ENCODE data around the gene PDE9A.
A peak's percentile ranks its signal among the peaks of the same experiment; 100 is the strongest.

PDE9A gene

DNA sequence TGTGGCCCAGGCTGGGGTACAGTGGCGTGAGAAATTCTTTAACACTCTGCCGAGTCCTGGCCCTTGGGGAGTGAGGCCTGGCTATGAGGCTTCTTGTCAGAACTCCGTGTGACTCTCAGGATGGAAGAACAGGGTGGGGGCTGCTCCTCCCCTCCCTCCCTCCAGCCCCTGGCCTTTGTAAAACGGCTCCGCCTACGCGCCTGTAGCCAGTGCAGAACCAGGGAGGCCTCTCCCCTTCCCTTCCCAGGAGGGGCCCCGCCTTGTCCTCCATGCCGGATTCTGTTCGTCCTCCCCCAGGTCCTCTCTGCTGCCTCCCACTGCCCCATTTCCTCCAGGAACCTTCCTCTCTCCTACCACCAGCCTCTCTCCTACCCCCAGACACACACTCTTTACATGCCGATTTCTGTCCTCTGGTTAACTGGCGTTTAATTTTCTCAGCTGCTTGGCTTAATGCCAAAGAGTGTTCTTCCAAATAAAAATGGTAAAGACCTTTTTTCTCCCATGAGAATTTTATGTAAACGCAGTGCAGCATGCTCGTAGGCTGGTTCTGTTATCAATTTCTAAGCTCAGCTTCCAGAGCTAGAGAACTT, 21.0 kb downstream of the PDE9A start:
- DNase-seq = no peak

DNA sequence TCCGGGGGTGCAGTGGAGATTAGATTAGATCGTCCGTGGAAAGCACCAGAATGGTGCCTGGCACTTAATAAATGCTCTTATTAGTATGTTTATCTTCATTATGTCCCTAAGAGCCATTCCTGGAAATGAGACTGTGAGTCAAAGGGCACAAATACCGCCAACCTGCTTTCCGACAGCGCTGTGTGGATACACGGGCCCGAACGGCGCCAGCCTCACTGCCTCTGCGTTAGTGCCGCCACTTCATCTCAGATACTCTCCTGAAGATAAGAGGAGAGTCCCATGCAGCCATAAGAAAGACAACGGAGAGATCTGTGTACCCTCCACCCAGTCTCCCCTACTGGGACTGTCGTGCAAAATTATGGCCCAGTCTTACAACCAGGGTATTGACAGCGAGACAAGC, 22.0 kb downstream of the PDE9A start:
- DNase-seq = no peak

DNA sequence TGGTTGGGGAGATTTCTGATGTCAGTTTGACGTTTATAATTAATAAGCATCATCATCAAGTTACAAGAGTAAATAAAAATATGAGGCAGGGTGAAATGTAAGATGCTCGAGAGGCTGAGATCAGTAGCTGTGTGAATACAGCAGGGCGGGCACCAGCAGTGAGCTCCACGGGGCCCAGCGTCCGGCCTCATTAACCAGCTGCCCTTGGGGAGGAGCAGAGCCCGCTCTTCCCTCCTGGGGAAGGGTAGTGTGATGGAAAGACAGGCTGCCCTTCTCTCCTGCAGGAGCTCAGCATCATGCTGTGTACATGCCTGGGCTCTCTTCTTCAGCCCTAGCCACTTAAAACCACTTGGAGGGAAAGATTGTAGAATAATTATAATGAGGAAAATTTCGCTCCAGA, 23.4 kb downstream of the PDE9A start:
- DNase-seq = no peak

DNA sequence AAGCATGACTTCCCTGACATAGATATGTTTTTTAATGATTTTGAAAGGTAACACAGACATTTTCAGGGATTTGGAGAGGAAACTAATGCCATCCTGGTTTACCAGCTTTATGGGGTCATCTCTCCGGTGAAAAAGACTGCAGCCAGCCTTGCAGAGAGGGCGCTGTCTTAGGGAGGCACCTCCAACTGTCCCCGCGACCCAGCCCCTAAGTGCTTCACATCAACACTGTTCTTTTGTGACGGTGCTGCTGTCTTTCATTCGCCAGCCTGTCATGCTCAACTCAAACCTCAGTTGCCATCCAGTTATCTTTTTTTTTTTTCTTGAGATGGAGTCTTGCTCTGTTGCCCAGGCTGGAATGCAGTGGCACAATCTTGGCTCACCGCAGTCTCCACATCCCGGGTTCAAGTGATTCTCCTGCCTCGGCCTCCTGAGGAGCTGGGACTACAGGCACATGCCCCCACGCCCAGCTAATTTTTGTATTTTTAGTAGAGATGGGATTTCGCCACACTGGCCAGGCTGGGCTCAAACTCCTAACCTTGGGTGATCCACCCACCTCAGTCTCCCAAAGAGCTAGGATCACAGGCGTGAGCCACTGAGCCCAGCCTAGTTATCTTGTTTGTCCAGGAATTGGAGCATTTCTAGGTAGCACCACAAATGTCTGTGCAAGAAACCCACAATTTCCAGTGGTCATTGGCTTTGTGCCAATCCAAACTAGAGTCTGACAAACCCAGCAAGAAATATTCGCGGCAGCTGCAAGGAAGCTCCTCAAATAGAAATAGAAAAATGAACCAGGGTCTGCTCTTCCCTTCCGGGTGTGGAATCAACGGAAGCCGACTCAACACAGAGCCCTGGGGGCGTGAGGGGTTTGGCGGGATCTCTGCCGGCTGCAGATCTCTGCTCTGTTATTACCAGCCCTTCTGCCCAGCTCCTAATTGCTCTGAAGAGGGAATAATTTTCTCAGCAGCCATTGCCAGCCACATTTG, 24.2 kb downstream of the PDE9A start:
- DNase-seq = no peak

DNA sequence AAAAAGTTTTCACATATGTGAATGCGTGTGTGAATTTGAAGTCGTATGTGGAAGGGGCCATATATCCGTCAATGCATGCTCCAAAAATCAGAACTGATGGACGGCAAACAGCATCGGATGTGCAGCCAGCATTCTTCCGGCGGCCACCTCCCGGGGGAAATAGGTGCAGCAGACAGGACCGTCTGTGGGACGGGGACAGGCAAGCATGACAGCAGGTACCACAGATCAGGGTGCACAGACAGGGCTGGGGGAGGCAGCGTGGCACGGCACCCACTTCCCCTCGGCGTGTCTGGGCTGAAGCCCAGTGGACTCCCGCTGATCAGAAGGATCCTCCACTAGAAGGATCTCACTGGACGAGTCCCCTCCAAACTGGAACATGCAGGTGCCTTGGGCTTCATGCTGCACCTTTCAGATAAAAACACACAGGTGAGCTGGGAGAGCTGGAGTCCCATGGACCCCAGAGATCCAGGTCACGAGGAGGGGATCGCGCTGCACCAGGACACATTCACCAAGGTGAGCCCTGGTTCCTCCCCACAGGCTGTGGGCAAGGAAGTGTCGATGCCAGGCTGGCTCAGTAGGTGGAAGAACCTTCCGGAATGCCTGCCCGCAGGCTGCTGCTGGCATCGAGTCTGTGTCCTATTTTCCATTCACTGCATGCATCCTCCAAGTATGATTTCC, 25.3 kb downstream of the PDE9A start:
- no peak for DNase-seq

DNA sequence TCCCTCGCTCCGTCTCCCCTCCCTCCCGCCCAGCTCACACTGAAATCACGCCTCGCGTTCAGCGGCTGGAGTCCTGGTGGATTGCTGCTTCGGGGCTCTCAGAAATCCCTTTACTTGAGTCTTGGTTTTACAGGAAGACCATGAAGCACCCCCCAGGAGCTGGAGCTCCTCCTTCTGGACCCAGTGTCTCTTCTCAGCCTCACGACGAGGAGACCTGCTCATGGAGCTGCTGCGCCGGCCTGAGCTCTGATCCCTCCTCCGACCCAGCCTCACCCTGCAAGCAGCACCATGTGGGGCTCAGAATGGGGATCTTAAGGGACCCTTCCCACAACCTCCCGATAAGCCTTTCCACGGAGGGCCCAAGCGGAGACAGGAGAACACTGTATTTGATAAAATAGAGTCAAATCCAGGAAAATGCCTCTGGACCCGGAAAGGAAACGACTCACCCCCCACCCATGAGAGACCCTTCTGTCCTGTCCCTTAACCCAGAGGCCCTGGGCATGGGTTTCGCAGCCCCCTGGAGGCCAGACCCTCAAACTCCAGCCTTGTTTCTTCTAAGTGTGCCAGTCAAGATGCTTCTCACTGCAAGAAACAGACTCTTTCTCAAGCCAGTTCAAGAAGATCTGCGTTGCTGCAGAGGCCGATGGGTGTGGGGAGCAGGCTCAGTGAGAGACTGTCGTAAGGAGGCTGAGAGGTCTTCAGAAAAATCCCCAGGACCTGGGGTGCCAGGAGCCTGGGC, 26.1 kb downstream of the PDE9A start:
- no peak for DNase-seq

DNA sequence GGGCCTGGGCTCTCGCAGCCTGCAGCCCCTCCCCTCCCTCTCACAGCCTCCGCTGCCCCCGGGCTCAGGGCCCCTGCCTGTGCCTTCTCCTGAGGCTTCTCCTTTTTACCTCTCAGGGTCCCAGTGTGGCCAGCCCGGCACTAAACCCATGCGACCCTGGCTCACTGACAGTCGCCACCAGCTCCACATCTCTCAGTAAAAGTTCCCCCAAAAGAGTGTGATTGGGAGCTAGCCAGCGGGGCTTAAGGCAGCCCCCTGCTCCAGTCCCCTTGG, 26.6 kb downstream of the PDE9A start:
- no peak for DNase-seq

DNA sequence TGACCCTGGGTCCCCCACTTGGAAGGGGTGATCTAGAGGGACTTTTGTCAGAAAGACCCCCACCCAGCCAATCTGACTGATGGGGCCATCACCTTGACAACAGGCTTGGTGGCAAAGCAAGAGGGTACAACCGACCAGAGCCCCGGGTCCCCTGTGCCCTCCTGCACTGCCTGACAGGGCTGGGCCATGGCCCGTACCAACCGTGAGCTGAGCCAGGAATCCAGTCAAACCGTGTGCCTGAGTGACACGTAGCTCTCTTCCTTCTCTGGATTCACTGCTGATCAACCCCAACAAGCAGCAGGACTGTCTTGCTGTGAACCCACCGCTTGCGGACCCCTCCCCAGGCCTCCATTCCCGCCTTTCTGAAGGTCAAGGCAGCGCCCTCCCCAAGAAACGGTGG, 27.0 kb downstream of the PDE9A start:
- no peak for DNase-seq

DNA sequence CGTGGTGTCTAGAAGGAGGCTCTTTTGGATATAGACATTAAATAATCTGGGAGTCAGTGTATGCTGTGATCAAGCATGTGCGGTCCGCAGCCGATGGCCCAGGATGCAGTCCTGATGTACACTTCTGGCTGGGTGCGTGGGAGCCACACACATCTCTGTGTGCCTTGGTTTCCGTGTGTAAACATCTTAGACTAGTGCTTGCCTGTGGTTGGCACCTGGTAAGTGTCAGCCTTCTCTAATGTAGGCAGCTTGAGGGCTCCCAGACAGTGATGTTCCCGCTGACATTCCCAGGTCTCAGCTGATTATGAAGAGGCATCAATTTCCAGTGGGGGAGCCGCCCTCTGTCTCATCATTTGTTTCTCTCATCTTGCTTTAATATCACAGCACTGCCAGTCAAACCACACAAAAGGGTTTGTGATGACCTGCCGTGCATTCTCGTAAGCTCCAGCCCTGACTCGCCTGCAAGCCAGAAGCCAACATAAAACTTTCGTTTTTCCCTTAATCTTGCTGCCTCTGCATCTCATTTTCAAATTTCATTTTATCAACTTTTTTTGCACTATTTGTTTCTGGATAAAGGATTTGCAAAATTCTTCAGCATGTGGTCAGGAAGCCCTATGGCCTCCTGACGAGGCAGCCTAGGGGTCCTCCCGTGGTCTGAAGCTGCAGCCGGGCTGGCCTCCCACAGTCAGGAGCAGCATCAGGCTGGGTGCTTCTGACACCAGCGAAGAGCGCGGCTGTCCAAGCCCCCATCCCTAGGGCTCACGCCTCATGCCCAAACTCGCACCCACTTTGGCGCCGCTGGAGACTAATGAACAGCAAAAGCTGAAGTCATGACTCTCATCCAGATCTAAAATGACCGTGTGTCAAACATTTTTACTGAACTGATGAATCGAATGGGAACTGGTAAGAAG, 28.1 kb downstream of the PDE9A start:
- no peak for DNase-seq

DNA sequence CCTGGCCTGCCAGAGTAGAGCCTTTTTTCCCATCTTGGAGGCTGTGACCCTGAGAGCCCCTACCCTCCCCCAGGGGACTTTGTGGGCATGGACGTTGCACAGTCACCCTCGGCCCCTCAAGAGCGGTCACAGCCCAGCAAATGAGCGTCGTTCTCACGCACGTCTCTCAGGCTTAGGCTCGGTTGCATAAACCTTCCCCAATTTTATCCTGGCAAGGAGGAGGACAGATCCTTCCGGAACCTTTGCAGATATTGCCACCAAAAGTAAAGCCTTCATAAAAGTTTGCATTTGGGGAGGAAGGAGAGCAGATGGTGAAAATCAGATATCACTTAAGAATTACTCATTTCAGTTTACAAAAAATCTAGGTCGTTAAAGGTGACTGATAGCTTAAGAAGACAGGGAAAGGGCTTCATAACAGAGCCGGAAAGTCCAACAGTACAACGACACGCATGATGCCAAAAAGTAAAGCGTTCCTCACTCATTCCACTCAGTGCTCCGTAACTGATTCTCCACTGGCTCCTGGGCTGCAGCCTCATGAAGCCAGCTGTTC, 29.3 kb downstream of the PDE9A start:
- no peak for DNase-seq

DNA sequence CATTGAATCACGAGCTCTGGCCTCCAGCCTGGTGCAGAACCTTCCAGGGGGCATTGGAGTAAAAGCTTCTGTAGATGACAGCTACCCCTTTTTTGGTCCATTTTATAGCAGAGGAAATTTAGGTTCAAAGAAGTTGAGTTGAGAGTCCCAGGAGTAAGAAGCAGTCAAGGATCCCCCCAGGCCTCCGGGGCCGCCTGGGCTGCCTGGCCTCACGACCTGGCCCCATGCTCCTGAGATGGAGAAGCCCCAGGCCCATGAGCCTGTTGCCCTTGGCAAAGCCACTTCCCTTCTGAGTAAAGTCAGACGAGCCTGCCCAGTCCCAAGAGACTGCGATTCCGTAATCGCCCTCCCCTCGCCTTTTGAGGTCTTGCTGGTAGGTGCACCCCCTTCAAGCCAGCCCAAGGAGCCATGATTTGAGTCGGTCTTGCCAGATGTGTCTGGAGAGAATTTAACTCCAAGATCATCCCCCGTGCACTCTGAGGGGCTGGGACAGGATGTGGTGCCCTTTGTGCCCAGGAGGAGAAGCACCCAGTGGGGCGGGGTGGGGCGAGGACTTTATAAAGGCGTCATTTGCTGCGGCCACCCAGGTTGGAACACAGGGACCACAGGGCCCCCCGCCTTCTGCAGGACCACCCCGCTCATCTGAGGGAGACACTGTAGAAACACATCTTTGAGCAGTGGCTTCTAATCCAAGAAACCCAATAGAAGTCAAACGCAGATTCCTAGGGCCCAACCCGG, 30.1 kb downstream of the PDE9A start:
- DNase-seq = no peak

DNA sequence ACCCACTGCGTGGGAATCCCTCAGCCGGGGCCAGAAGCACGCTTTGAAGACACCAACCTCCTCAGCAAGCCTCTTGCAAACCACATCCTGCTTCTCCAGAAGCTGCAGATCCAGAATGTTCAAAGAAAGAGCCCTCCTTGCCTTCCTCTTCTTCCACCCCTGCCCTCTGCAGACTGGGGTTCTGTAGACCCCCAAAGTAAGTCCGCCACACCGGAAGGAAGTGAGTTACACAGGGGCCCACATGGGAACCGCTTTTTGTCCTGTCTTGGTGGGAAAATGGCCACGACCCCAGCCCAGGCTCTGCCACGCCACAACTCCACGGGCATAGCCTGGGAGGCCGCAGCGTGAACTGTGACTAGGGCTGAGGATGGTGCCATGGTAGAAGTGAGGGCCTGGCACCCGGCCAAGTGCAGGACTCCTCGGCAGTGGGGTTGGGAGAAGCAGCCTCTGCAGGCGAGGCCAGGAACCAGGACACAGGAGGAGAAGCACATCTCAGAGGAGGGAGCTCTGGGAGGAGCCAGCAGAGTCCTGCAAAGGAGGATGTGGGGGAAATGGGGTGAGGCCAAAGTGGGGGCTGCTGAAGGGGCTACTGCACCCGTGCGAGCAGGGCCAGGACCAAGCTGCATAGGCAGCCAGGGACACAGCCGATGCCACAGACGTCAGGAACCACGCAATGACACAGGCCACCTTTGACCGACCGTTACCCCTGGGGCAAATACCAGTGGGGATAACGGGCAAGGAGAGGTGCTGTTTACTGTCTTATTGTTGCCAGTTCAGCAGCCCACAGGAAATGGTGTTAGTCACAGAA, 30.9 kb downstream of the PDE9A start:
- DNase-seq = peak; percentile 34 to 36

DNA sequence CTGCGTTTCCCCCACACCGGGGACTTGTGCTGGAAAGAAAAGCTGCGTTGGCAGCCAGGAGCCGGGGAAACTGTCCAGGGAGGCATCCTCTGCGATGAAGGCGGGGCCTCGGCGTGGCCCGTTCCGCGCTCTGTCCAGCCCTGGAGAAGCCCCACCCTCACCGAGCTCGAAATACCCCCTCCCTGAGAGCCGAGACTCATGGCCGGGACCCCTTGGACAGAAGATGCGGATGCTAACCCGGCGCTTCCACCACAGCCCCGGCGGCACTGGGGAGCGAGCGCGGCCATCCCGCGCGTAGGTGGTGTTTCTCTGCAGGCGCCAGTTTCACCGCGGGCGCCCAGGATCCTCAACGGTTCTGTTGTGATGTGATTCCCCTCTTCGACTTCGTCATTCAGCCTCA, 31.6 kb downstream of the PDE9A start:
- DNase-seq = no peak

DNA sequence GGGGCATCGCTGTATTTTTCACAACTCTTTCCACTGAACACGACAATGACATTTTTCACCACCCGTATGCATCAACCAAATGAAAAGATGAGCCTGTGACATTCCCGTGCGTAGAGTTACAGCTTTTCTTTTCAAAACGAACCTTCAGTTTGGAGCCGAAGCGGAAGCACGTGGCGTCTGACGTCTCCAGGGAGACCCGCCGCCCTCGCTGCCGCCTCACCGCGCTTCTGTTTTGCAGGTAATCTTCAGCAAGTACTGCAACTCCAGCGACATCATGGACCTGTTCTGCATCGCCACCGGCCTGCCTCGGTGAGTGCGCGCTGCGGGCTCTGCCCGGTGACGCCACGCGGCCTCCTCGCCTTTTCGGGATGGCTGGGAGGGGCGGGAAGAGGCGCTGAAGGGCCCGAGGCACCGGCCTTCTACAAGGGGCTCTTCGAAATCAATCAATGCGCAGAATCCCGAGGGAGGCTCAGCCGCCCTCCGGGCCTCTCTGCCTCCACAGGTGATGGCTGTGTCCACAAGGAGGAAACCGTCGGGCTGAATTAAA, 32.6 kb downstream of the PDE9A start:
- DNase-seq = no peak

DNA sequence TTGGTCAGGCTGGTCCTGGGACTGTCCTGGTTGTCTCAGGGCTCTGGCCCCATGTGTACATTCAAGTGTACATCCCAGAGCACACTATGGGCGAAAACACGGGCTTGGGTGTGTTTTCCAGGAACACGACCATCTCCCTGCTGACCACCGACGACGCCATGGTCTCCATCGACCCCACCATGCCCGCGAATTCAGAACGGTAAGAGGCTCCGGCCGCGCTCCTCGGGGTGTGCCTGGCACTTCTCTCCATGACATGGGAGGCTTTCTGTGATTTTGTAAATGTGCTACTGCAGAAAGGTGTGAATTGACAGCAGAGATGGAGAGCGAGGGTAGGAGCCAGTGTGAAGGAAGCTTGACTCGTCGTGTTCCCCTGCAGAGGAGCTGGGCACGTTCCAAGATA, 34.4 kb downstream of the PDE9A start:
- DNase-seq = no peak

DNA sequence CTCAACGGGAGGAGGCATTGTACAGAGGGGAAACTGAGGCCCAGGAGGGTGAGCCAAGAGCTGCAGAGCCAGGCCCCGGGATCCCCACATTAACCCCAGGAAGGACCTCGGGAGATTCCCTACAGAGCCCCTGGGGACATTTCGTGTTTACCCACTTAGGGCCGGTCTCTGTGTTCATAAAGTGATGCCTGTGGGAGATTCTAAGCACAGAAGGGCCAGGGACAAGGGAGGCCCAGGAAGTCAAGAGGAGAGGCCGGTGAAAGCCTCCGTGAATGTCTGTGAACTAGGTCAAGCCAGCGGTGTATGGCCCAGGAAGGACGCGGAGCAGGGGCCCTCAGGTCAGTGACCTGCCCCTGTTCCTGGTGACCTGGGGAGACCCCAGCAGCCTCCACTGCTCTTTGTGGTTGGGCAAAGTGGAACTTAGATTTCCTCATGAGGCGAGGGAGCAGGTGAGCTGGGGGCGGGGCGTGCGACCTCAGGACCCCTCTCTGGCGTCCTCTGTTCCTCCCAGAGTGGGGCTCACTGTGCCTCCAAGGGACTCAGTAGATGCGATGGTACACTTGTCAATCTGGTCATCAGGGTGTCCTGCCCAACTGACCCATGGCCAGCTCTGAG, 34.9 kb downstream of the PDE9A start:
- no peak for DNase-seq

DNA sequence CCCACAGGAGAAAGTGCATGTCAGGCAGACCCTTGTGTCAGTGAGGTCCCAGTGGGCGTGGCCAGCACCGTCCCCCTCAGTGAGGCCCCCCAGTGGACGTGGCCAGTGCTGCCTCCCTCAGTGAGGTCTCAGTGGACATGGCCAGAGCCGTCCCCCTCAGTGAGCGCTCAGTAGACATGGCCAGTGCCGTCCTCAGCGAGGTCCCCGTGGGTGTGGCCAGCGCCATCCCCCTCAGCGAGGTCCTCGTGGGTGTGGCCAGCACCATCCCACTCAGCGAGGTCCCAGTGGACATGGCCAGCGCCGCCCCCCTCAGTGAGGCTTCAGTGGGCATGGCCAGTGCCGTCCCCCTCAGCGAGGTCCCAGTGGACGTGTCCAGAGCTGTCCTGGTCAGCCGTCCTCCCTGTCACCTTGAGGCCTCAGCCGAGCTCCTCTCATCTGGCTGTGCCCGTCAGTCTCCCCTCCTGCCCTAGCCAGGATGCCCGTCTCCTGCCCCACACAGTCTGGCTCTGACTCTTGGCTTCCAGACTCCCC, 35.5 kb downstream of the PDE9A start:
- DNase-seq = no peak

DNA sequence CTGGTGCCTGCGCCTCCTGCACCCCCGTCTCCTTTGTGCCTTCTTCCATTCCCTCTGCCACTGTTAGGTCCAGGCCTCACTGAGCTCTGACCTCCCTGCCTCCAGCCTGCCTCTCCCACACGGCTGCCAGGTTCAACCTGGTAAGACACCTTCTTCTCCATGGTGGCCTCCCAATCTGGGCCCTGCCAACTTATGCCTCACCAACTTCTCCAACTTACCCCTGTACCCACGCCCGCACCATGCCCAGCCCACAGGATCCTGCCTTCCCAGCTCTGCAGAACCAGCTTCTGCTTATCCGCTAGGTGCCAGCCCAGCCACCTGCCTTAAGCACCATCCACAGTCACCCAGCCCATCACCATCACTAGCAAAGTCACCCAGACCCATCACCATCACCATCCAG, 37.2 kb downstream of the PDE9A start:
- DNase-seq = no peak

DNA sequence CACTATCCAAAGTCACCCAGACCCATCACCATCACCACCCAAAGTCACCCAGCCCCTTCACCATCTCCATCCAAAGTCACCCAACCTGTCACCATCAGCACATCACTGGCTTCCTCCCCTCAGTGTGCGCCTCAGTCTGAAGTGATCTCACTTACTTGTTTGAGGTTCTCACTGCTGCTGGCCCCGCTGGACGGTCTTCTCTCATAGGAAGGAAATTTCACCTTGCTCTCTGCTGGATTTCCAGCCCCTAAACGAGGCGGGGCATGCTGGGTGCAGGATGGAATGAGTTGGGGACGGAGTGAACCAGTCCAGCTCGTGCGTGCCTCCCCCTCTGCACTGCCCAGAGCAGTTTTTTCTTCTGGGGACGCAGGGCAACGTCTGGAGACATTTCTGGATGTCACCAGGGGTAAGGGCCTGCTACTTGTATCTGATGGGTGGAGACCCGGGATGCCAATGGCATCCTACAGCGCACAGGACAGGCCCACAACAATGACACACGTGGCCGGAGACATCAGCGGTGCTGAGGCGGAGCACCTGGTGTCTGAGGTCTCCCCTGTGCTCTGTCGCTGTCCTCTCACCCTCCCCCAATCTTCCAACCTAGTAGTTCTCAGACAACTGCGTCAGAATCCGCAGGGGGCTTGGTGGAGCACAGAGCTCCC, 38.6 kb downstream of the PDE9A start:
- DNase-seq = no peak

Measured in stimulated activated CD4-positive, alpha-beta T cell treated with anti-CD3 and anti-CD28 coated beads, Interleukin-4, amount 100 ng/mL, for 4 hours (primary cell).